Measurements from ENCODE around the gene DCAF15.

DCAF15 gene

DNA sequence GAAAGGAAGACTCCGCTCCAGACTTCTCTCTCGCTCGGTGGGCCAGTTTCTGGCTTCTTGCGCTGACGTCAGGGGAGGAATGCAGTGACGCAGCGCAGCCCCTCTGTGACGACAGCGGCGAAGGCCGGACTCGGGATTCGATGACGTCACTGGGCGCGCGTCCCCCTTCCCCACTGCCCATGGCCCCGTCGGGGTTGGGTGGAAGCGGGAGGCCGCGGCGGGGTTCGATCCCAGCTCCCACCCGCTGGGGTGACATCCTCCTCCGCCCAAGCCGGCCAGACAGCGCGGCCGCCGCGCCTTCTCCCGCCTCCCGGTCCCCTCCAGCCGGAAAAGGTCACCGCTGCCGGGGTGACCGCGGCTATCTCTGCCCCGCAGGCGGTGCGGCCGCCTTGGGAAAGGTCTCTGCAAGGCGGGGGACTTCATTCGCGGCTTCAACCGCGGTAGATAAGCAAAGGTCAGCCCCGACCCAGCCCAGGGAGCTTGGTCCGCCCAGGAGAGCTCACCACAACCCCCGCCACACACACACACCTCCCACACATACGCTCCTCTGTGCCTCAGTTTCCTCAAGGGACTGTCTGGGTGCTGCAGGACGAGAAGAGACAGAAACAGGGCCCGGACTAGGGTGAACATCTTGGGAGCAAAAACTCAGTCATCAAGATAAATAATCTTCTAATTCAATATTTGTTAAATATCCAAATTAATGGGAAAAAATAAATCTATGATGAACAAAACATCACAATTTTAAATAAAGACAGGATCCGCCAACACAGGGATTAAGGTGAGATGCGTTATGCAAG, 54.7 kb downstream of the DCAF15 start:
- Histone ChIP-seq H3K27ac (peak overlapping the region; percentile 90), H3K9ac (ENCODE audit: insufficient read length) (peak overlapping the region; percentile 87), H3K36me3 (ENCODE audit: insufficient read depth, low read length) (no peaks in the 10 kb centered on the region), H3K9me3 (ENCODE audit: low read depth, low read length) (no peaks in the 10 kb centered on the region), H3K4me3 (peak overlapping the region; percentile 92)
- no peak for DNase-seq (ENCODE audit: low read depth, low spot score)
- peak; percentile 49; the same call in 1 of the 2 replicates for TF ChIP-seq POLR2AphosphoS5 (IDR thresholded peaks at IDR 0.05; ENCODE audit: borderline replicate concordance, low read depth, low read length)
- no peak for TF ChIP-seq EZH2 (IDR thresholded peaks at IDR 0.05)
- TF ChIP-seq FOXP2 (optimal IDR thresholded peaks at IDR 0.05; ENCODE audit: control extremely low read depth, extremely low read length, insufficient read depth), result peak; percentile 12
